Astrocyte of the spinal cord (primary cell): ENCODE results near the gene TAOK1.

Experiments
- DNase-seq: peaks from one replicate; pipeline ENCODE4 v3.0.0; 2011; ENCODE audit warnings: low read depth, low spot score
- H3K4me3 ChIP-seq: 2 replicates; pipeline ENCODE4 v1.5.1; 2011; ENCODE audit warnings: low read depth, mild to moderate bottlenecking, low read length, moderate library complexity
- CTCF ChIP-seq: IDR thresholded peaks from 2 replicates; pipeline ENCODE4 v1.5.1; 2012; ENCODE audit warnings: low read depth, mild to moderate bottlenecking, low read length, inconsistent platforms
- in situ Hi-C: cut with HindIII; loops from 2 replicates; pipeline ENCODE4 v1.10.0; 2017; ENCODE audit warnings: low sequenced_read_pairs

Gene TAOK1

GRCh38 chr17:29571883-29572681, 181.9 kb downstream of the TAOK1 start:
- no peak for TF ChIP-seq CTCF
- in situ Hi-C loops, result no loop called here
- no peak for DNase-seq
- H3K4me3 ChIP-seq, result no peak overlapping the region

- peak; percentile 34 for DNase-seq
- peak; percentile 71 for TF ChIP-seq CTCF
- in situ Hi-C loops, result no loop called here
- no peak overlapping the region for H3K4me3 ChIP-seq
Measured at GRCh38 chr17:29572691-29573557, 182.8 kb downstream of the TAOK1 start.

DNA sequence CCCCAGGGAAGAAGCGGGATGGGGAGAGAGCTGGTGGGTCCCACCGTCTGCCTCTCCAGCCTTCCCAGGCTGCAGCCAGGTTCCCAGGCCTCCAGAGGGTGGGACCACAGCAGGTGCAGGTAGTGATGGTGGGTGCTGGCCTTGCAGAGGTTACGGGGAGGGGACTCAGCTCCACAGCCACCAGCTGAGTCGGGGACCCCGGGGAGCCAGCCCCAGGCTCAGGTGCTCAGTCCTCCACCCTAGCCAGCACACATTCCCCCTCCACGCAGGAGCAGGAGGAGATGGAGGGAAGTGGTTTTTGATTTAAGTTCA, 183.4 kb downstream of the TAOK1 start:
- TF ChIP-seq CTCF, result no peak
- no peak for DNase-seq
- no peak overlapping the region for H3K4me3 ChIP-seq
- in situ Hi-C loops, result no loop called here

GRCh38 chr17:29573871-29574731, 183.9 kb downstream of the TAOK1 start:
- H3K4me3 ChIP-seq, result no peak overlapping the region
- in situ Hi-C loops, result no loop called here
- no peak for TF ChIP-seq CTCF
- DNase-seq, result no peak

GRCh38 chr17:29574732-29575510, 184.8 kb downstream of the TAOK1 start:
- H3K4me3 ChIP-seq, result no peak overlapping the region
- in situ Hi-C loops, result no loop called here
- TF ChIP-seq CTCF, result no peak
- DNase-seq, result no peak
